ENCODE data around the gene TRIM44. TPM values are rescaled to one million over a fixed set of nuclear protein-coding genes. Genes with fewer than 3 reads are reported as not detected.

Gene TRIM44, protein sequence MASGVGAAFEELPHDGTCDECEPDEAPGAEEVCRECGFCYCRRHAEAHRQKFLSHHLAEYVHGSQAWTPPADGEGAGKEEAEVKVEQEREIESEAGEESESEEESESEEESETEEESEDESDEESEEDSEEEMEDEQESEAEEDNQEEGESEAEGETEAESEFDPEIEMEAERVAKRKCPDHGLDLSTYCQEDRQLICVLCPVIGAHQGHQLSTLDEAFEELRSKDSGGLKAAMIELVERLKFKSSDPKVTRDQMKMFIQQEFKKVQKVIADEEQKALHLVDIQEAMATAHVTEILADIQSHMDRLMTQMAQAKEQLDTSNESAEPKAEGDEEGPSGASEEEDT
- total RNA-seq (2012; rRNA removed): 16.8 and 21.8 TPM in 2 replicates

DNA sequence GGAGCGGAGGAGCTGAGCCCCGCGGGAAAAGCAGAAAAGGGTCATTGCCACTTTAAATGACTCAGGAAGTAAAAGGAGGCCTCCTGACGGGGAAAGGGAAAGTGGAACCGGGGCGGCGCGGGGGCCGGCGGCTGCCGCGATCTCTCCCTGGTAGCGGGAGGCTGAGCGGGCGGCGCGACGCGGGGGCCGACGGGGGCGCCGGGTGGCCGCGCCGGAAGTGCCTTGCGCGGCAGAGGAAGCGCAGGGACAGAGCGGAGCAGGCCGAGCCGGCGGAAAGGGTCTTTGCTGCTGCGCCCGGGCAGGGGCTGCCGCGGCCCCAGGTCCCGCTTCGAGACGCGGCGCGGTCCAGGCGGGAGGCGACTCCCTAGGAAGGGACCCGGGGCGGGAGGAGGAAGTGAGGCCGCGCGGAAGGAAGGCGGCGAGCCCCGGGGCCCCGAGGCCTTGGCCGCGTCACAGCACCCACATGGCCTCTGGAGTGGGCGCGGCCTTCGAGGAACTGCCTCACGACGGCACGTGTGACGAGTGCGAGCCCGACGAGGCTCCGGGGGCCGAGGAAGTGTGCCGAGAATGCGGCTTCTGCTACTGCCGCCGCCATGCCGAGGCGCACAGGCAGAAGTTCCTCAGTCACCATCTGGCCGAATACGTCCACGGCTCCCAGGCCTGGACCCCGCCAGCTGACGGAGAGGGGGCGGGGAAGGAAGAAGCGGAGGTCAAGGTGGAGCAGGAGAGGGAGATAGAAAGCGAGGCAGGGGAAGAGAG, at the start of gene TRIM44:
Gene TRIM44, plus strand, starts transcription at position 127 of the 759 bp plus-strand sequence. Its CDS starts 337 bp downstream, at position 464.
- Histone ChIP-seq H3K36me3 (ENCODE audit: insufficient read depth, low read length) (peaks cover 4% of the 10 kb centered on the region), H3K4me3 (ENCODE audit: low read length) (peak within 1 kb of the TSS; percentile 84), H3K27me3 (ENCODE audit: control insufficient read depth, insufficient read depth, low read length) (no peaks in the 10 kb centered on the region), H3K9me3 (replicated peaks; ENCODE audit: low read length) (peaks cover 14% of the 10 kb centered on the region), H3K4me1 (ENCODE audit: control insufficient read depth, insufficient read depth, low read length) (peaks cover 24% of the 10 kb centered on the region), H3K4me2 (ENCODE audit: low read length) (peak within 1 kb of the TSS; percentile 94), H3K9ac (ENCODE audit: low read depth, low read length) (peak within 1 kb of the TSS; percentile 91)

DNA sequence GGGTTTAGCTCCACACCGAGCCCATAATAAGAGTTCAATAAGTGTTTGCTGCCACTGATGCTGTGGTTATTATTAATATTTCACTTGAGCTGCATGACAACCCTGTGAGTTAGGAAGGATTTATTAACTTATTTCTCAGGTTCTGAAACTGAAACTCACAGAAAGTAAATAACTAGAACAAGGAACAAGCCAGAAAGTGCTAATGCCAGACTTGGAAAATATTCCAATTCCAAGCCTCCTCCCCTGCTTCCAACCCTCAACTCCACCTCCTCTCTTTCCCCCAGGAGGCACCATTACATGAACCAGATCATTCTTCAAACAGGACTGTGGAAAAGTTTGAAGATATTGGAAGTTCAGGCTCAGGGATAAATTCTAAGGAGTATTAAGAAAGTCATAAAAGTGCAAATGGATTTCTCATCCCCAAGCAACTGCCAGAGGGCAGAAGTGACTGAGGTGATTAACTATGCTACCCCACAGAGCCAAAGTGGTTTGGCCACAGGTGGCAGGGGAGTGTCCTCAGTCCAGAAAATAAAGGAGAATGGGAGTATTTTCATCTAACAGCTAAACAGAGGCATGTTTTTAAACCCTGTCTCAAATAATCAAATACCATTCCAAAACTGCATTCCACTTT, 47.5 kb upstream of the TRIM44 start:
- no peaks in the 10 kb centered on the region for H3K36me3 ChIP-seq (ENCODE audit: insufficient read depth, low read length)
- peaks cover 18% of the 10 kb centered on the region for H3K4me1 ChIP-seq (ENCODE audit: control insufficient read depth, insufficient read depth, low read length)
- H3K9ac ChIP-seq (ENCODE audit: low read depth, low read length): no peak overlapping the region
- peaks cover 2% of the 10 kb centered on the region for H3K27me3 ChIP-seq (ENCODE audit: control insufficient read depth, insufficient read depth, low read length)
- H3K4me3 ChIP-seq (ENCODE audit: low read length): no peak overlapping the region
- H3K4me2 ChIP-seq (ENCODE audit: low read length): no peak overlapping the region
- H3K9me3 ChIP-seq (replicated peaks; ENCODE audit: low read length): no peaks in the 10 kb centered on the region

GRCh38 chr11:35615921-35616900, 46.4 kb upstream of the TRIM44 start:
- Histone ChIP-seq H3K4me1 (ENCODE audit: control insufficient read depth, insufficient read depth, low read length) (peaks cover 23% of the 10 kb centered on the region), H3K4me2 (ENCODE audit: low read length) (no peak overlapping the region)

GRCh38 chr11:35617316-35617686, 45.3 kb upstream of the TRIM44 start:
- no peaks in the 10 kb centered on the region for H3K9me3 ChIP-seq (replicated peaks; ENCODE audit: low read length)
- H3K4me2 ChIP-seq (ENCODE audit: low read length): peak overlapping the region; percentile 93
- H3K9ac ChIP-seq (ENCODE audit: low read depth, low read length): peak overlapping the region; percentile 86
- peaks cover 34% of the 10 kb centered on the region for H3K4me1 ChIP-seq (ENCODE audit: control insufficient read depth, insufficient read depth, low read length)
- H3K27me3 ChIP-seq (ENCODE audit: control insufficient read depth, insufficient read depth, low read length): no peaks in the 10 kb centered on the region
- H3K4me3 ChIP-seq (ENCODE audit: low read length): peak overlapping the region; percentile 76
- no peaks in the 10 kb centered on the region for H3K36me3 ChIP-seq (ENCODE audit: insufficient read depth, low read length)

More at GRCh38 chr11:35615921-35616900, 46.4 kb upstream of the TRIM44 start:
- Histone ChIP-seq H3K27me3 (ENCODE audit: control insufficient read depth, insufficient read depth, low read length) (no peaks in the 10 kb centered on the region), H3K9me3 (replicated peaks; ENCODE audit: low read length) (no peaks in the 10 kb centered on the region), H3K9ac (ENCODE audit: low read depth, low read length) (no peak overlapping the region), H3K4me3 (ENCODE audit: low read length) (no peak overlapping the region), H3K36me3 (ENCODE audit: insufficient read depth, low read length) (no peaks in the 10 kb centered on the region)

GRCh38 chr11:35617687-35618496, 44.7 kb upstream of the TRIM44 start, which contains the start of gene FJX1:
Gene FJX1, plus strand, starts transcription at chr11:35618460. Its CDS starts 177 bp downstream, at chr11:35618637.
- Histone ChIP-seq H3K4me2 (ENCODE audit: low read length) (peak within 1 kb of the TSS; percentile 93), H3K27me3 (ENCODE audit: control insufficient read depth, insufficient read depth, low read length) (no peaks in the 10 kb centered on the region), H3K4me1 (ENCODE audit: control insufficient read depth, insufficient read depth, low read length) (peaks cover 40% of the 10 kb centered on the region)

GRCh38 chr11:35618497-35619115, 44.0 kb upstream of the TRIM44 start:
- Histone ChIP-seq H3K36me3 (ENCODE audit: insufficient read depth, low read length) (no peaks in the 10 kb centered on the region), H3K4me2 (ENCODE audit: low read length) (peak overlapping the region; percentile 93), H3K27me3 (ENCODE audit: control insufficient read depth, insufficient read depth, low read length) (no peaks in the 10 kb centered on the region), H3K4me3 (ENCODE audit: low read length) (peak overlapping the region; percentile 76), H3K9me3 (replicated peaks; ENCODE audit: low read length) (no peaks in the 10 kb centered on the region), H3K4me1 (ENCODE audit: control insufficient read depth, insufficient read depth, low read length) (peaks cover 47% of the 10 kb centered on the region), H3K9ac (ENCODE audit: low read depth, low read length) (peak overlapping the region; percentile 86)

More at GRCh38 chr11:35617687-35618496, 44.7 kb upstream of the TRIM44 start, which contains the start of gene FJX1:
- Histone ChIP-seq H3K36me3 (ENCODE audit: insufficient read depth, low read length) (no peaks in the 10 kb centered on the region), H3K9me3 (replicated peaks; ENCODE audit: low read length) (no peaks in the 10 kb centered on the region), H3K9ac (ENCODE audit: low read depth, low read length) (peak within 1 kb of the TSS; percentile 86), H3K4me3 (ENCODE audit: low read length) (peak within 1 kb of the TSS; percentile 76)

- Histone ChIP-seq H3K4me2 (ENCODE audit: low read length) (peak overlapping the region; percentile 93), H3K4me1 (ENCODE audit: control insufficient read depth, insufficient read depth, low read length) (peaks cover 54% of the 10 kb centered on the region), H3K27me3 (ENCODE audit: control insufficient read depth, insufficient read depth, low read length) (no peaks in the 10 kb centered on the region), H3K9ac (ENCODE audit: low read depth, low read length) (peak overlapping the region; percentile 86), H3K4me3 (ENCODE audit: low read length) (peak overlapping the region; percentile 76), H3K36me3 (ENCODE audit: insufficient read depth, low read length) (no peaks in the 10 kb centered on the region), H3K9me3 (replicated peaks; ENCODE audit: low read length) (no peaks in the 10 kb centered on the region)
These were observed 43.3 kb upstream of the TRIM44 start for GRCh38 chr11:35619116-35619854.

GRCh38 chr11:35619855-35620640, 42.5 kb upstream of the TRIM44 start:
- no peaks in the 10 kb centered on the region for H3K27me3 ChIP-seq (ENCODE audit: control insufficient read depth, insufficient read depth, low read length)
- H3K36me3 ChIP-seq (ENCODE audit: insufficient read depth, low read length): no peaks in the 10 kb centered on the region
- H3K9me3 ChIP-seq (replicated peaks; ENCODE audit: low read length): no peaks in the 10 kb centered on the region
- peak overlapping the region; percentile 93 for H3K4me2 ChIP-seq (ENCODE audit: low read length)
- peak overlapping the region; percentile 86 for H3K9ac ChIP-seq (ENCODE audit: low read depth, low read length)
- peak overlapping the region; percentile 76 for H3K4me3 ChIP-seq (ENCODE audit: low read length)
- H3K4me1 ChIP-seq (ENCODE audit: control insufficient read depth, insufficient read depth, low read length): peaks cover 62% of the 10 kb centered on the region

DNA sequence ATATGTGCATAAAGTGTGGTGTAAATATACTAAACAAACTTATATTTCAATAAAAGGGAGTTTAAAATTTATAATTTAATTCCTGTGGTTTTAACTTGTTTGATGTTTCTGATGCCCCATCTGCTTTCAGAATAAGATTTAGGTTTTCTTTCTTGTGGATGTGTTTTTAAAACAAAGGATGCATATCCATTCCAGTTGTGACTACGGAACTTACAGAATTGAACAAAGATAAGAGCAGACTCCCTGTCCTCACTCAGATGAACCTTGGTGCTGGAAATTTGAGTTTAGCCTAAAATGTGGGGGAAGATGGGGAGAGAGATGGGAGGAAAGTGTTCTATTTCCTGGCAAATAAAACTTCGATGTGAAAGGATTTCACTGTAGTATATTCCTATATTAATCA, 41.8 kb upstream of the TRIM44 start:
- no peaks in the 10 kb centered on the region for H3K9me3 ChIP-seq (replicated peaks; ENCODE audit: low read length)
- H3K4me2 ChIP-seq (ENCODE audit: low read length): peak overlapping the region; percentile 93
- H3K36me3 ChIP-seq (ENCODE audit: insufficient read depth, low read length): no peaks in the 10 kb centered on the region
- peak overlapping the region; percentile 76 for H3K4me3 ChIP-seq (ENCODE audit: low read length)
- no peaks in the 10 kb centered on the region for H3K27me3 ChIP-seq (ENCODE audit: control insufficient read depth, insufficient read depth, low read length)
- peaks cover 61% of the 10 kb centered on the region for H3K4me1 ChIP-seq (ENCODE audit: control insufficient read depth, insufficient read depth, low read length)
- H3K9ac ChIP-seq (ENCODE audit: low read depth, low read length): peak overlapping the region; percentile 86

Data from skeletal muscle satellite cell (primary cell).